ENCODE results near the gene MBTPS1.

DNA sequence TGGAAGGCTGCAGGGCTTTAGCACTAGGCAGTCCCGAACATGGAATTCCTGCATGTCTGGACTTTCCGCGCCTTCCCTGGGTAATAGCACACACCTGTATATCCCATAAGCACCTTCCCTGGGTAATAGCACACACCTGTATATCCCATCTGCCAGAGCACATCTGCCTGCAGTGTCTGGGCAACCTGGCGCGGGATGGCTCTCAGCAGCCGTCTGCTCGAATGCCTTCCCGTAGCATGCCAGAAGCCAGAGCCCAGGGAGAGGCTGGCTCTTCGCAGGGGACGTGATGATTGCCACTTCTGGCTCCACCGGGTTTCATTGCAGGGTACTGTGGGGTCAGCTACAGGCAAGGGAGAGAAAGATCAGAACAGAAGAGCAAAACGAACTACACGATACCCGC is 21.3 kb downstream of the MBTPS1 start:
- TF ChIP-seq POLR2AphosphoS5 (IDR thresholded peaks at IDR 0.05), result no peak
- TF ChIP-seq, protein P1, sequence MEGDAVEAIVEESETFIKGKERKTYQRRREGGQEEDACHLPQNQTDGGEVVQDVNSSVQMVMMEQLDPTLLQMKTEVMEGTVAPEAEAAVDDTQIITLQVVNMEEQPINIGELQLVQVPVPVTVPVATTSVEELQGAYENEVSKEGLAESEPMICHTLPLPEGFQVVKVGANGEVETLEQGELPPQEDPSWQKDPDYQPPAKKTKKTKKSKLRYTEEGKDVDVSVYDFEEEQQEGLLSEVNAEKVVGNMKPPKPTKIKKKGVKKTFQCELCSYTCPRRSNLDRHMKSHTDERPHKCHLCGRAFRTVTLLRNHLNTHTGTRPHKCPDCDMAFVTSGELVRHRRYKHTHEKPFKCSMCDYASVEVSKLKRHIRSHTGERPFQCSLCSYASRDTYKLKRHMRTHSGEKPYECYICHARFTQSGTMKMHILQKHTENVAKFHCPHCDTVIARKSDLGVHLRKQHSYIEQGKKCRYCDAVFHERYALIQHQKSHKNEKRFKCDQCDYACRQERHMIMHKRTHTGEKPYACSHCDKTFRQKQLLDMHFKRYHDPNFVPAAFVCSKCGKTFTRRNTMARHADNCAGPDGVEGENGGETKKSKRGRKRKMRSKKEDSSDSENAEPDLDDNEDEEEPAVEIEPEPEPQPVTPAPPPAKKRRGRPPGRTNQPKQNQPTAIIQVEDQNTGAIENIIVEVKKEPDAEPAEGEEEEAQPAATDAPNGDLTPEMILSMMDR (IDR thresholded peaks at IDR 0.05), result no peak

Data from upper lobe of left lung (tissue), 4 donors.